Ovary (tissue), 9 donors: ENCODE data around the gene PRDX5. TPM values are rescaled to one million over a fixed set of nuclear protein-coding genes. Genes with fewer than 3 reads are reported as not detected.

ENCODE experiments used
- DNase-seq, 5 donors: peaks; one replicate each; pipeline ENCODE4 v3.0.0-alpha.2; 2019 to 2020
- H3K27ac ChIP-seq, 2 donors: fragments of 200-600 bp; one replicate each; pipeline versions ENCODE4 v1.5.1 to v1.8.0; 2019 to 2022
- H3K27me3 ChIP-seq: fragments of 200-600 bp; one replicate; pipeline ENCODE4 v1.8.0; 2022
- H3K36me3 ChIP-seq: fragments of 200-600 bp; sonication (generic); one replicate; pipeline ENCODE4 v1.5.1; 2019
- H3K4me1 ChIP-seq: one replicate; pipeline ENCODE4 v1.8.1; 2013; ENCODE audit warnings: mild to moderate bottlenecking, moderate library complexity; ENCODE audit not compliant: insufficient read depth
- H3K4me3 ChIP-seq: fragments of 200-600 bp; sonication (generic); one replicate; pipeline ENCODE4 v1.5.1; 2017
- H3K9me3 ChIP-seq, 2 donors: fragments of 200-600 bp in 1 of 2; sonication (generic) in 1 of 2; one replicate each; pipeline versions ENCODE4 v1.5.1 to v1.8.1; 2013 to 2019; ENCODE audit warnings: mild to moderate bottlenecking in 1 of 2, moderate library complexity in 1 of 2
- EP300 ChIP-seq: sonication (generic); formaldehyde crosslinking; IDR thresholded peaks from one replicate; pipeline ENCODE4 v1.6.1; 2017; ENCODE audit warnings: antibody characterized with exemption
- POLR2A ChIP-seq: fragments of 450-650 bp; IDR thresholded peaks from one replicate; pipeline ENCODE4 v1.6.1; 2017; ENCODE audit warnings: antibody characterized with exemption, mild to moderate bottlenecking, moderate library complexity
- WGBS, 3 donors: extraction: QIAGEN DNeasy Blood & Tissue Kit in 1 of 3; methylation state at CpG; one replicate each; pipeline versions ENCODE4 v1.1.5 to v1.1.7; 2013 to 2017; 5-methylcytosine and 5-hydroxymethylcytosine counted together
- intact Hi-C, 4 donors: fragments of 100-400 bp; cut with DNase I; formaldehyde crosslinking; loops; one replicate each; pipeline versions ENCODE4 v1.11.0 to v1.15.1; 2022 to 2023
- polyA plus RNA-seq, 2 donors: library from polyadenylated mRNA; stranded (reverse); fragments of 200-250 nt in 1 of 2; fragments of 350-450 nt in 1 of 2; fragmentation: Illumina TruSeq in 1 of 2; extraction: RNeasy Lipid Tissue Mini Kit (QIAGEN cat#74804) in 1 of 2; gene quantifications; one replicate each; pipeline ENCODE4 v1.2.3, GENCODE V29; 2013 to 2014
- total RNA-seq, 7 donors: library from RNA; depleted of rRNA in 2 of 7; stranded (reverse); fragments of >200 nt in 2 of 7; fragmentation: NEBNext Ultra II Directional in 3 of 7; extraction: Animal tissue kit (Norgen Biotek cat#: 25700) in 3 of 7; gene quantifications; one replicate each; pipeline versions ENCODE4 v1.1.0 to v1.2.4, GENCODE V29; 2016 to 2023
- TF ChIP-seq, protein P1 (sequence below), 3 donors: fragments of 450-650 bp in 2 of 3; fragments of 200-600 bp in 1 of 3; IDR thresholded peaks; one replicate each; pipeline versions ENCODE4 v1.5.1 to v1.8.0; 2016 to 2022; ENCODE audit warnings: antibody characterized with exemption in 3 of 3, mild to moderate bottlenecking in 1 of 3
- donor health status: DM: no; HTN: no; CAD: no; lungs with moderate emphysema.
- donor health status: DM: no; HTN: no; CAD: no.
- donor health status: Bipolar disorder and iron deficiency.
- donor health status: DM: yes; HTN: yes; CAD: no.
- donor health status: DM: no; HTN: no; CAD: no.
- donor health status: DM: yes; HTN: yes; CAD: no.

The PRDX5 gene
- total and polyA plus RNA-seq, 9 donors, result 160 to 400 (median 225) TPM

GRCh38 chr11:64355078-64355940, 37.4 kb downstream of the PRDX5 start:
- Histone ChIP-seq H3K4me1 (peaks cover 15% of the 10 kb centered on the region), H3K9me3 (no peaks in the 10 kb centered on the region), H3K27me3 (no peaks in the 10 kb centered on the region), H3K36me3 (no peaks in the 10 kb centered on the region), H3K27ac (no peak overlapping the region), H3K4me3 (peak overlapping the region; percentile 19)
- 7 to 10% (median 7%) methylated on average over 23 of the region's 23 CpGs for WGBS, 3 donors
- DNase-seq, result peak; percentile 76 to 85 (median 81)
- intact Hi-C loops, result loop anchor here in 1 of 4 donors (5.0 kb wide), 1 partner anchor 38 kb away; the partner anchor contains the start of genes PRDX5 and TRMT112
- TF ChIP-seq, protein P1, sequence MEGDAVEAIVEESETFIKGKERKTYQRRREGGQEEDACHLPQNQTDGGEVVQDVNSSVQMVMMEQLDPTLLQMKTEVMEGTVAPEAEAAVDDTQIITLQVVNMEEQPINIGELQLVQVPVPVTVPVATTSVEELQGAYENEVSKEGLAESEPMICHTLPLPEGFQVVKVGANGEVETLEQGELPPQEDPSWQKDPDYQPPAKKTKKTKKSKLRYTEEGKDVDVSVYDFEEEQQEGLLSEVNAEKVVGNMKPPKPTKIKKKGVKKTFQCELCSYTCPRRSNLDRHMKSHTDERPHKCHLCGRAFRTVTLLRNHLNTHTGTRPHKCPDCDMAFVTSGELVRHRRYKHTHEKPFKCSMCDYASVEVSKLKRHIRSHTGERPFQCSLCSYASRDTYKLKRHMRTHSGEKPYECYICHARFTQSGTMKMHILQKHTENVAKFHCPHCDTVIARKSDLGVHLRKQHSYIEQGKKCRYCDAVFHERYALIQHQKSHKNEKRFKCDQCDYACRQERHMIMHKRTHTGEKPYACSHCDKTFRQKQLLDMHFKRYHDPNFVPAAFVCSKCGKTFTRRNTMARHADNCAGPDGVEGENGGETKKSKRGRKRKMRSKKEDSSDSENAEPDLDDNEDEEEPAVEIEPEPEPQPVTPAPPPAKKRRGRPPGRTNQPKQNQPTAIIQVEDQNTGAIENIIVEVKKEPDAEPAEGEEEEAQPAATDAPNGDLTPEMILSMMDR (IDR thresholded peaks at IDR 0.05), result peak; percentile 51 to 71 (median 67)
- TF ChIP-seq POLR2A, result no peak

DNA sequence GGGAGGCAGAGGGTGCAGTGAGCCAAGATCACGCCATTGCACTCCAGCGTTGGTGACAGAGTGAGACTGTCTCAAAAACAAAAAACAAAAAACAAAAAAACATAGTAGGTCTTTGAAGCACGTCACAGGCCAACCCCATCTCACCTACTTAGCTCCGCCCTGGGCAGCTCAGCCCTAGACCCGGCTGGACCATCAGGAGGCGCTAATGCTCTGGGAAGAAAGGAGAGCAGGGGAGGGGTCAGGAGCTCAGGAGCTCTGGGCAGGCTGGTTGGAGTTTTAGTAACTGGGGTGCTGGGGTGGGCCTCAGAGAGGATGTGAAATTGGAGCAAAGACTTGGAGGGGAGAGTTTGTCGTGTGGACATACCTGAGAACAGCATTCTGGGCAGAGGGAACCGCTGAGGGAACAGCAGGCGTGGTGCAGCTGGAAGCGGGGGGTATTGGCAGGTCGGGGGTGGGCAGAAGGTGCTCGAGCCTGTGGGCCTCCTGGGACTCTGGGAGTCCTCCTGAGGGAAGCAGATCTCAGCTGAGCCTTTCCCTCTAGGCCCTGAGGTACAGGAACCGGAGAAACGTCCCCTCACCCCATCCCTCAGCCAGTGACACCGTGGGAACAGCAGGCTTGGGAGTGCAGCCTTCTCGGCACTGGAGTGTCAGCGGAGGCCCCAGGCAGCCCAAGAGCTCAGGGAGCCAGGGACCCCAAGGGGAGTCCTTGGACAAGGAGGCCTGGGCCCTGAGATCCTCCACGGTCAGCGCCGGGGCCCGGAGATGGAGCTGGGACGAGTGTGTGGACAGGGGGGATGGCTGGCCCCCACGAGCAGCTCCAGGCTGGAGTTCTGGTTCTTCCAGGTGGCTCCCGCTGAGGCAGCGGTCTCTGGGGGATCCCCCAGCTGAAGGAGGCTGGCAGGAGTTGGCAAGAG, 38.8 kb downstream of the PRDX5 start:
- TF ChIP-seq POLR2A (no peak), EP300 (no peak)
- TF ChIP-seq, protein P1 (IDR thresholded peaks at IDR 0.05), result no peak
- Histone ChIP-seq H3K36me3 (no peaks in the 10 kb centered on the region), H3K27me3 (no peaks in the 10 kb centered on the region), H3K4me3 (no peak overlapping the region), H3K4me1 (peaks cover 15% of the 10 kb centered on the region), H3K9me3 (no peaks in the 10 kb centered on the region), H3K27ac (no peak overlapping the region)
- intact Hi-C loops, result loop anchor here in 1 of 4 donors (5.0 kb wide), 1 partner anchor 39 kb away; the partner anchor contains the start of genes PRDX5 and TRMT112
- WGBS, 3 donors, result 82 to 86% (median 86%) methylated on average over 25 of the region's 25 CpGs
- no peak for DNase-seq

GRCh38 chr11:64357446-64357845, 39.5 kb downstream of the PRDX5 start:
- Histone ChIP-seq H3K4me3 (no peak overlapping the region), H3K27ac (no peak overlapping the region), H3K27me3 (no peaks in the 10 kb centered on the region), H3K9me3 (no peaks in the 10 kb centered on the region), H3K4me1 (peaks cover 15% of the 10 kb centered on the region), H3K36me3 (no peaks in the 10 kb centered on the region)
- DNase-seq, result no peak
- intact Hi-C loops, result loop anchor here in 1 of 4 donors (5.0 kb wide), 1 partner anchor 40 kb away; the partner anchor contains the start of genes PRDX5 and TRMT112
- WGBS, 3 donors, result 89 to 93% (median 90%) methylated on average over 4 to 6 of the region's 6 CpGs
- TF ChIP-seq, protein P1 (IDR thresholded peaks at IDR 0.05), result no peak
- no peak for TF ChIP-seq EP300
- TF ChIP-seq POLR2A, result no peak

- TF ChIP-seq POLR2A, result no peak
- TF ChIP-seq EP300, result no peak
- TF ChIP-seq, protein P1 (IDR thresholded peaks at IDR 0.05), result no peak
- Histone ChIP-seq H3K27ac (peak overlapping the region; percentile 59 to 68), H3K4me3 (peak overlapping the region; percentile 55), H3K27me3 (no peaks in the 10 kb centered on the region), H3K9me3 (no peaks in the 10 kb centered on the region), H3K4me1 (peaks cover 15% of the 10 kb centered on the region), H3K36me3 (no peaks in the 10 kb centered on the region)
- DNase-seq, result no peak
- intact Hi-C loops, result loop anchor here in 1 of 4 donors (5.0 kb wide), 1 partner anchor 41 kb away; the partner anchor contains the start of genes PRDX5 and TRMT112
- 56 to 72% (median 61%) methylated on average over 11 to 13 of the region's 13 CpGs for WGBS, 3 donors
Observed at GRCh38 chr11:64357904-64358535, 40.1 kb downstream of the PRDX5 start.
